GM12892 (cell line): ENCODE results near the gene KLHL30.
A peak's percentile ranks its signal among the peaks of the same experiment; 100 is the strongest.

Experiments used
- DNase-seq: peaks from one replicate; pipeline ENCODE4 v3.0.0; 2011; ENCODE audit not compliant: insufficient read length
- FAIRE-seq: peaks from 2 replicates; lab custom pipeline; 2011; peaks lifted over from hg19 to GRCh38; lab: Jason Lieb, UNC
- POLR2A ChIP-seq: IDR thresholded peaks from 2 replicates; pipeline ENCODE4 v1.6.1; 2011; ENCODE audit warnings: low read depth, low read length, control low read depth
- POLR2AphosphoS5 ChIP-seq: IDR thresholded peaks from 2 replicates; pipeline ENCODE4 v1.6.1; 2011; ENCODE audit warnings: low read depth, low read length, control low read depth
- TAF1 ChIP-seq: IDR thresholded peaks from 2 replicates; pipeline ENCODE4 v1.6.1; 2011; ENCODE audit warnings: low read depth, mild to moderate bottlenecking, control low read depth, low read length, borderline replicate concordance

The KLHL30 gene

DNA sequence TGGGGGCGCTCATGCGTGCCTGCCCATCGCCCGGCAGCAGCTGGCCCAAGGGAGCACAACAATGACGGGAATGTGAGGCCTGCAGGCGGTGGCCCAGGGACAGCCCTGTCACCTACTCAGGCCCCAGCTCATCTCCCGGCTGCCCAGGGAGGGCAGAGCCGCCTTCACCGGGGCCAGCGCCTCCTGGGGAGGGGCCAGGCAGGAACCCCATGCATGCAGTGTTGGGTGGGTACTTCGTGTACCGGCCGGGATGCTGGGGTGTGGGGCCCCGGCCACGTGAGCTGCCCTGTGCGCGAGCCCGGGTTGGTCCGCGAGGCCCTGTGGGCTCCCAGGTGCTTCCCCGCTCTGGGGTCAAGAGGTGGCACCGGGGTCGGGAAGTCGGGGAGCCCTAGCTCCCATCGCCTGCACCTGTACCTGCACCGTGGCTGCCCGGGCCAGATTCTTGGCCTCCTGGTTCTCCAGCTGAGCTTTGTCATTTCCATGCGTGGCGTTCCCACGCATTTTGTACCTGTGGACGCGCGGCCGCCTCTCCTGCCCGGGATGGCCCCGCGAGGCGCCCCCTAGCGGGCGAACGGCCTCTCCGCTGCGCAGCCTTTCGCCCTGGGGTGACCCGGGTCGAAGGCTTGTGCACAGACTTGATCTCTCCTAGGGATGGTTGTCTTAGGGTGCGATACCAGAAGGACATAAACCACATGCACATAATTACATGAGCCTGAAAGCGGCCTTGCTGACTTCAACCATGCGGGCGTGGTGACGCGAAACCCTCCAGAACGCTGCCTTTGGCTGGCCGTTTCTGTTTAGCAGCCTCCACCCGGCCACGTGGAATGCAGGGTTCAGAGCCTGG lies 950 bp downstream of the KLHL30 start:
- peak; percentile 64 for DNase-seq
- TF ChIP-seq TAF1 = no peak
- TF ChIP-seq POLR2AphosphoS5 = no peak
- TF ChIP-seq POLR2A = no peak
- peak; percentile 74 for FAIRE-seq

DNA sequence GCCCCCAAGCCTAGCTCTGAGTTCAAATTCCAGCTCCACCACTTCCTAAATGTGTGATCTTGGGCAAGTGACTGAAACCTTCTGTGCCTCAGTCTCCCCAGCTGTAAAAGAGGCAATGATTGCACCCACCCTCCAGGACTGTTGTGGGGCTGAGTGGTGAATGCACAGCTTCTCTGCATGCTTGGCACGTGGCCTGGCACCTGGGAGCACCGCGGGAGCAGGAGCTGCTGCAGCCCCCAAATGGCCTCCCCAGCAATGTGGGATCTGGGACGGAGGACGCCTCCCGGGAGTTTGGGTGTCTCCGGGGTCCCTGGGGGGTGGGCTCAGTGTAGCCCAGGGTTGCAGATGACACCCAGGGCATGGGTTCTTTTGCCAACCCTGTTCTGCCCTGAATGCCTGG lies 1.6 kb downstream of the KLHL30 start:
- TF ChIP-seq TAF1 (no peak), POLR2A (no peak), POLR2AphosphoS5 (no peak)
- no peak for FAIRE-seq
- DNase-seq = no peak

DNA sequence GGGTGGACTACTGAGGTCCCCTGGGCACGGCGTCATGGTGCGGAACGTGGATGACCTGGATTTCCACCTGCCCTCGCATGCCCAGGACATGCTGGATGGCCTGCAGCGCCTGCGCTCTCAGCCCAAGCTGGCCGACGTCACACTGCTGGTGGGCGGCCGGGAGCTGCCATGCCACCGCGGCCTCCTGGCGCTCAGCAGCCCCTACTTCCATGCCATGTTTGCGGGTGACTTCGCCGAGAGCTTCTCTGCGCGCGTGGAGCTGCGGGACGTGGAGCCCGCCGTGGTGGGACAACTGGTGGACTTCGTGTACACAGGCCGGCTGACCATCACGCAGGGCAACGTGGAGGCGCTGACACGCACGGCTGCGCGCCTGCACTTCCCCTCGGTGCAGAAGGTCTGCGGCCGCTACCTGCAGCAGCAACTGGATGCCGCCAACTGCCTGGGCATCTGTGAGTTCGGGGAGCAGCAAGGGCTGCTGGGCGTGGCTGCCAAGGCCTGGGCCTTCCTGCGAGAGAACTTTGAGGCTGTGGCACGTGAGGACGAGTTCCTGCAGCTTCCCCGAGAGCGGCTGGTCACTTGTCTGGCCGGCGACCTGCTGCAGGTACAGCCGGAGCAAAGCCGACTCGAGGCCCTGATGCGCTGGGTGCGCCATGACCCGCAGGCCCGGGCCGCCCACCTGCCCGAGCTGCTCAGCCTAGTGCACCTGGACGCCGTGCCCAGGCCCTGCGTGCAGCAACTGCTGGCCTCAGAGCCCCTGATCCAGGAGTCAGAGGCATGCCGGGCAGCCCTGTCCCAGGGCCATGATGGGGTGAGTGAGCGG lies 2.5 kb downstream of the KLHL30 start:
- TF ChIP-seq POLR2AphosphoS5 (no peak), TAF1 (no peak)
- DNase-seq (no peak), FAIRE-seq (no peak)

DNA sequence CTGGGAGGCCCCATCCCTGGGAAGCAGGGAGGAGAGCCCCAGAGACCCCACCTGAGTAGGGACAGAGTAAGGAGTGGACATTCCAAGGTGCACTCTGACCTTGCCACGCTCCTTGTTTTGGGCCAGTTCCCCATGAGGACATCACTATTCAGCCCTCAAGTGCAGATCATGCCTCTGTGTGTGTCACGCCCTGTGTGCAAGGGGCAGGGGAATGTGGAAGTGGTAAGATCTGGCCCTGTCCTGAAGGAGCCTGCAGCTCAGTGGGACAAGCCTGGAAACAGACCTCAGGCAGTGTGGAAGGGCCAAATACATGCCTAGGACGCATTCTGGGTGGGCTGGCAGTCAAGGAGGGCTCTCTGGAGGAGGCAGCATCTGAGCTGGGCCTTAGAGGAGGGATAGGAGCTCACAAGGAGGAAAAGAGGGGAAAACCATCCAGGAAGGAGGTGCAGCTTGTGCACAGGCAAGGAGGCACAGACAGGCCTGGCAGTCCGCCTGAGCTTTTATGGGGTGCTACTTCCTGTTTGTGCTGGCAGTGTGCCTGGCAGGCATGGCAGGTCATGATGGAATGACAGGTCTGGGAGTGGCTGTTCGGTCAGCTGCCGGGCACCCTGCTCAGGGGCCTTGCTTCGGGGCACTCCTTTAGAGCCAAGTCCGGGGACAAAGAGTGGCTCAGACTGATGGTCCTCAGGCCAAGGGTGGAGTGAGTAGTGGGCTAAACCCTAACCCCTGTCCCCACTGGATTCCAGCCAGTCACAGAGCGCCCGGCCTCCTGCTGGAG lies 3.3 kb downstream of the KLHL30 start:
- FAIRE-seq = no peak

DNA sequence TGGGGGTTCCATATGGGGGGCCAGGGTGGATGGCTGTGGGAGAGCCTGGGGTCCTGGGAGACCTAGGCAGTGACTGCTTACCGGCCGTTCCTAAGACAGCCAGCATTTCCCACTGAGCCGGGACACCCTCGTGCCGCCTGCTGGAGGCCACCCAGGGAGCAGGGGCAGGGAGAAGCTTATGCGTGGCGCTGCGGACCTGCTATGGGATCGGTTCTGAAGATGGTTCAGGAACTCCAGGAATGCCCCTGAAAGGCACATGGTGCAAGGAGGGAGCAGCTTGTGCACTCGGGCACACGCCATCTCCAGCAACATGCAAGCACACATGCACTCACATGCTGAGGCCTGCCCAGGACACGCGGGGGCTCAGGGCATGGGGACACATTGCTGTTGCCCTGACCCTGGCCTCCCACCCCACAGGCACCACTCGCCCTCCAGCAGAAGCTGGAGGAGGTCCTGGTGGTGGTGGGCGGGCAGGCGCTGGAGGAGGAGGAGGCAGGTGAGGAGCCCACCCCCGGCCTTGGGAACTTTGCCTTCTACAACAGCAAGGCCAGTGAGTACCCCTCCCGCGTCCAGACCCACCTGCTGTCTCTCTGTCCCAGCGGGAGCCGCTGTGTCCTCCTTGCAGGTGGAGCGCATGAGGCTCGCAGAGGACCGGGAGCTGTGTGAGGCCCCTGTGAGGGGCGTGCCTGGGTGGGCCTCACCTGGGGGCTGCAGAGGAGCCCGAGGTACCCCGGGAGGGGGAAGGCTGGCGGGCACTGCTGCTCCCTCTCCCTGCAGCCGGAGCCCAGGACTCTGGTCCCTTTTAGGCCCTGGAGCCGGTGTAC lies 4.1 kb downstream of the KLHL30 start:
- no peak for TF ChIP-seq TAF1
- no peak for TF ChIP-seq POLR2AphosphoS5
- TF ChIP-seq POLR2A = no peak
- FAIRE-seq = no peak
- DNase-seq = no peak

More for the DNA sequence above, 3.3 kb downstream of the KLHL30 start:
- TF ChIP-seq POLR2A (no peak), POLR2AphosphoS5 (no peak), TAF1 (no peak)
- DNase-seq = no peak

DNA sequence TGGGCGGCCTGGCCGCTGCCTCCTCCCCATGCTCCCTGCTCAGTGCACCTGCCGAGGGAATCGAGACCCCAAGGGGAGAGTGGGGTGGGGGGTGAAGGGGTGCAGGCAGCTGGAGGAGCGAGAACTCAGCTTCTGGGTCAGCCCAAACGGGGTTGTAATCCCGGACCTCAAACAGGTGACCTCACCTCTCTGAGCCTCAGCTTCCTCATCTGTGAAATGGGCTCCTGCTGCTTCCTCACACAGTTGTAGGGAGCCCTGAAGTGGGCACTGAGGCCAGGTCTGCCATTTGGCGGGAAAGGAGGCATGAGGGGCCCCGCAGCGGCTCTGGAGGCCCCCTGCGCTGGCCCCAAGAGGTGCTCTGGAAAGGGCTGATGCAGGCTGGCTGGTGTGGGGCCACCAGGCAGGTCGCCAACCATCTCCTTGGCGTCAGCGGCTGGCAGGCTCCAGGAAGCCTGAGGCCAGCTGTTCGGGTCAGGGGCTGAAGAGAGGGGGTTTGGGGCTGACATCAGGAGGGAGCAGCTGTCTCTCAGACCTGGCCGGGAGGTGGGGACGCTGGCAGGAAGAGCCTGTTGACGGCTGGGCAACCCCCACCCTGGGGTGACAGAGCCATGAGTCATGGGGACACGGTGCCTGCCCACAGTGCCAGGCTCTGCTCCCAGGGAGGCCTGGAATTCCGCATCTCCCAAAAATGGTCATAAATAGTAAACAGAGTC lies 4.9 kb downstream of the KLHL30 start:
- no peak for TF ChIP-seq POLR2A
- TF ChIP-seq TAF1 = no peak
- no peak for TF ChIP-seq POLR2AphosphoS5
- FAIRE-seq (no peak), DNase-seq (no peak)

DNA sequence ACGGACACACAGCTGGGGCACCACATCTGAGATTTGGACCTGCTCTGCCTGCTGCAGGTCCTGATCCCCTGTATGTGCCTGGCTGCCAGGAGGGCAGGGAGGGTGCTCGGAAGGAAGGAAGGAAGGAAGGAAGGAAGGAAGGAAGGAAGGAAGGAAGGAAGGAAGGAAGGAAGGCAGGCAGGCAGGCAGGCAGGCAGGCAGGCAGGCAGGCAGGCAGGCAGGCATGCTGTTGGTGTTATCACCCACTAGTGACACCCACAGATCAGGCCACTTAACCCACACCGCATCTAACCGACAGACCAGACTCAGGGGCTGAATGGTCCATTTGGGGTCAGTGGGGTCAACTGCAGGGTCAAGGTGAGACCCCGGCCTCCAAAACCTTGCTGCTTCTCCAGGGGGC lies 5.8 kb downstream of the KLHL30 start:
- no peak for TF ChIP-seq POLR2A
- TF ChIP-seq POLR2AphosphoS5 = no peak
- no peak for TF ChIP-seq TAF1
- DNase-seq = no peak
- no peak for FAIRE-seq

DNA sequence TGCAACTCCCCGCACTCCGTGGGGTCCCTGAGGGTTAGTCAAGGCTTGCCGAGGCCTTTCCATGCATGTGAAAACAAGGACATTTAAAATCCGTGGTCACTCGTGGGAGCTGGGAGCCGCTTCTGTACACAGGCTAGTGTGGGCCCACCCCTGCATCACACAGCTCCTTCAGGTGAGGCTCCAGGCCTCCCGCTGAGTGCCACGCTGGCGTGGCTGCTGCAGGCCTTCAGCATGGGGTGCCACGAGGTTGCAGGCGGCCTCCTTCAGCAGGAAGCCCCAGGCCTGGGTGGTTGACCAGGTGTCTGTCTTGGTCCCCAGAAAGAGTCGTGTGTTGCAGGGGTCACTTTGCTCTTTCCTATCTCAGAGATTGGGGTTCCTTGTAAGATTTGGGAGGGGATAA lies 6.6 kb downstream of the KLHL30 start:
- TF ChIP-seq TAF1 (no peak), POLR2A (no peak), POLR2AphosphoS5 (no peak)
- no peak for FAIRE-seq
- DNase-seq = no peak

DNA sequence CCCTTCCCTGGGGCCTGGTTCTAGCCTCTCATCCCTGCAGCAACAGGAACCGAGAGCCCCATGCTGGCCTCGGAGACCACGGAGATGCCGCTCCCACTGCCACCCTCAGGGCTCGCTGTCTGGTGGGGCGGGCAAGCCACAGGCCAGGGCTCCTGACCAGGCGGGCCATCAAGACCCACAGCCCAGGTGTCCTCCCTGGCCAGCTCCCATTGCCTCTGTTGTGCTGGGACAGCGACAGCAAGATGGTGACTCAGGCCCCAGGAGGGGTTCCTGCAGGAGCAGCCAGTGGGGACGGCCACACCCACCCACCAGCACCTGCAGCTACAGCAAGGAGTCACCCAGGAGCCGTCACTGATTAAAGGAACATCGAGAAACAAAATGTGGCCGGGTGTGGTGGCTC lies 7.4 kb downstream of the KLHL30 start:
- FAIRE-seq (no peak), DNase-seq (no peak)
- TF ChIP-seq POLR2A = no peak
- TF ChIP-seq TAF1 = no peak
- TF ChIP-seq POLR2AphosphoS5 = no peak
